HepG2 (cell line): Measurements from ENCODE around the gene NOXA1. TPM values are rescaled to one million over a fixed set of nuclear protein-coding genes. Genes with fewer than 3 reads are reported as not detected.

ENCODE experiments used
- ATAC-seq: fragments of 200-7000 bp; cut with Tn5 transposase; 3 replicates; pipeline ENCODE4 v1.9.1; 2020; ENCODE audit warnings: mild to moderate bottlenecking, moderate library complexity
- BruUV-seq: library from RNA; stranded (reverse); fragments of 400-500 nt; replicated peaks from 2 replicates; lab custom pipeline; 2021; lab: Mats Ljungman, UMichigan
- CTCF ChIA-PET: fragments of 300-600 bp; formaldehyde crosslinking; extraction: SDS; loops from one replicate; lab custom pipeline; 2021; ENCODE audit warnings: low total read pairs, inconsistent platforms, low intra/inter-chr PET ratio; lab: Yijun Ruan, JAX
- POLR2A ChIA-PET: fragments of 350-600 bp; sonication (Branson Sonifier 250); formaldehyde crosslinking; loops from one replicate; lab custom pipeline; 2020; ENCODE audit warnings: antibody characterized with exemption, inconsistent platforms; lab: Yijun Ruan, JAX
- DNase-seq: peaks from one replicate; pipeline ENCODE4 v3.0.0-alpha.2; 2015; ENCODE audit warnings: low spot score
- FAIRE-seq: peaks from 3 replicates; lab custom pipeline; 2011; peaks lifted over from hg19 to GRCh38; lab: Jason Lieb, UNC
- H2AFZ ChIP-seq: one replicate; pipeline ENCODE4 v1.6.1; 2011; ENCODE audit warnings: low read length, inconsistent platforms
- H3K27ac ChIP-seq: fragments of 300-600 bp; 3 replicates; pipeline ENCODE4 v1.8.0; 2011; ENCODE audit warnings: mixed run types, mild to moderate bottlenecking, mixed read lengths, low read length, inconsistent platforms; ENCODE audit not compliant: insufficient read depth; ENCODE audit errors: extremely low read length
- H3K27me3 ChIP-seq, 2 experiments: fragments of 200-600 bp in 1 of 2; 2 replicates in 1 of 2; 3 replicates in 1 of 2; pipeline versions ENCODE4 v1.6.0 to v1.8.0; 2011; ENCODE audit warnings: low read length in 2 of 2, mild to moderate bottlenecking in 2 of 2, moderate library complexity in 2 of 2, inconsistent platforms in 1 of 2; ENCODE audit not compliant: insufficient read depth in 2 of 2, control insufficient read depth in 1 of 2
- H3K36me3 ChIP-seq, 2 experiments: fragments of 200-600 bp in 1 of 2; replicated peaks in 1 of 2; 2 replicates in 1 of 2; 3 replicates in 1 of 2; pipeline versions ENCODE4 v1.5.1 to v1.8.0; 2011; ENCODE audit warnings: low read length in 2 of 2, inconsistent platforms in 1 of 2; ENCODE audit not compliant: insufficient read depth in 2 of 2, control insufficient read depth in 1 of 2
- H3K4me1 ChIP-seq: 2 replicates; pipeline ENCODE4 v1.5.1; 2012; ENCODE audit warnings: low read length, inconsistent platforms; ENCODE audit not compliant: insufficient read depth
- H3K4me2 ChIP-seq: 2 replicates; pipeline ENCODE4 v1.6.0; 2011; ENCODE audit warnings: low read depth, low read length, inconsistent platforms
- H3K4me3 ChIP-seq, 3 experiments: fragments of 200-600 bp in 1 of 3; sonication (generic), shearing (Covaris generic) in 1 of 3; replicated peaks in 1 of 3; 2 replicates each; pipeline ENCODE4 v1.5.1; 2011 to 2016; ENCODE audit warnings: low read length in 3 of 3, inconsistent platforms in 2 of 3, low read depth in 2 of 3, mild to moderate bottlenecking in 2 of 3, control low read depth in 1 of 3, mixed read lengths in 1 of 3; ENCODE audit not compliant: insufficient read depth in 1 of 3
- H3K79me2 ChIP-seq: one replicate; pipeline ENCODE4 v1.6.1; 2011; ENCODE audit warnings: low read length, inconsistent platforms; ENCODE audit not compliant: insufficient read depth
- H3K9ac ChIP-seq: 2 replicates; pipeline ENCODE4 v1.6.0; 2011; ENCODE audit warnings: mild to moderate bottlenecking, low read depth, low read length, inconsistent platforms; ENCODE audit not compliant: insufficient read depth
- H3K9me3 ChIP-seq: 2 replicates; pipeline ENCODE4 v1.5.1; 2012; ENCODE audit warnings: mild to moderate bottlenecking, low read length
- H4K20me1 ChIP-seq: 2 replicates; pipeline ENCODE4 v1.6.0; 2011; ENCODE audit warnings: inconsistent platforms, mild to moderate bottlenecking, low read length, moderate library complexity; ENCODE audit not compliant: insufficient read depth
- AGO1 ChIP-seq: fragments of 200-400 bp; formaldehyde crosslinking; IDR thresholded peaks from 2 replicates; pipeline ENCODE4 v1.6.1; 2017; ENCODE audit warnings: mild to moderate bottlenecking, low read depth, low read length, moderate library complexity; ENCODE audit not compliant: poor library complexity, severe bottlenecking
- AGO2 ChIP-seq: fragments of 200-400 bp; formaldehyde crosslinking; optimal IDR thresholded peaks from 2 replicates; pipeline ENCODE3; 2017; ENCODE audit warnings: mild to moderate bottlenecking, low read depth, low read length, moderate library complexity
- ARNT ChIP-seq: fragments of 450-650 bp; IDR thresholded peaks from 2 replicates; pipeline ENCODE4 v1.6.1; 2017
- EED ChIP-seq: sonication (generic); formaldehyde crosslinking; IDR thresholded peaks from 2 replicates; pipeline ENCODE4 v1.5.0; 2020; ENCODE audit warnings: mild to moderate bottlenecking, missing genetic modification reagents
- GATAD2A ChIP-seq: IDR thresholded peaks from 2 replicates; pipeline ENCODE4 v1.6.1; 2016
- HNRNPLL ChIP-seq: fragments of 200-400 bp; formaldehyde crosslinking; IDR thresholded peaks from 2 replicates; pipeline ENCODE4 v1.6.1; 2017; ENCODE audit warnings: mild to moderate bottlenecking, low read depth, low read length; ENCODE audit not compliant: poor library complexity, severe bottlenecking
- MAF1 ChIP-seq: sonication (generic); formaldehyde crosslinking; IDR thresholded peaks from 2 replicates; pipeline ENCODE4 v1.5.0; 2020; ENCODE audit warnings: missing genetic modification reagents, borderline replicate concordance
- MAX ChIP-seq: IDR thresholded peaks from 2 replicates; pipeline ENCODE4 v1.6.1; 2012; ENCODE audit warnings: inconsistent platforms
- MIXL1 ChIP-seq: IDR thresholded peaks from 2 replicates; pipeline ENCODE4 v1.6.1; 2016
- NRL ChIP-seq: sonication (generic); formaldehyde crosslinking; IDR thresholded peaks from 2 replicates; pipeline ENCODE4 v1.5.0; 2020; ENCODE audit warnings: missing genetic modification reagents, mild to moderate bottlenecking, moderate library complexity, borderline replicate concordance
- POLR2AphosphoS5 ChIP-seq: IDR thresholded peaks from 2 replicates; pipeline ENCODE4 v1.6.1; 2012; ENCODE audit warnings: low read depth, low read length
- RFX5 ChIP-seq: IDR thresholded peaks from 2 replicates; pipeline ENCODE4 v1.6.1; 2011; ENCODE audit warnings: low read depth, low read length, improper control_type of control experiment
- TRAFD1 ChIP-seq: sonication (generic); formaldehyde crosslinking; IDR thresholded peaks from 2 replicates; pipeline ENCODE4 v1.5.1; 2020; ENCODE audit warnings: missing genetic modification reagents, mild to moderate bottlenecking, borderline replicate concordance
- ZBTB42 ChIP-seq: sonication (generic); formaldehyde crosslinking; IDR thresholded peaks from 2 replicates; pipeline ENCODE4 v1.5.0; 2020; ENCODE audit warnings: mild to moderate bottlenecking, missing genetic modification reagents
- ZC3H13 ChIP-seq: sonication (generic); formaldehyde crosslinking; IDR thresholded peaks from 2 replicates; pipeline ENCODE4 v1.8.1; 2023; ENCODE audit warnings: mild to moderate bottlenecking, missing genetic modification reagents, moderate library complexity
- ZNF17 ChIP-seq: sonication (generic); formaldehyde crosslinking; IDR thresholded peaks from 2 replicates; pipeline ENCODE4 v1.5.0; 2020; ENCODE audit warnings: mild to moderate bottlenecking, missing genetic modification reagents
- ZNF232 ChIP-seq: sonication (generic); formaldehyde crosslinking; IDR thresholded peaks from 2 replicates; pipeline ENCODE4 v1.4.0; 2020; ENCODE audit warnings: missing genetic modification reagents, borderline replicate concordance
- ZSCAN20 ChIP-seq: sonication (generic); formaldehyde crosslinking; IDR thresholded peaks from 2 replicates; pipeline ENCODE4 v1.4.0; 2020; ENCODE audit warnings: missing genetic modification reagents, mild to moderate bottlenecking, borderline replicate concordance
- WGBS: methylation state at CpG from one replicate; pipeline ENCODE4 v1.1.6; 2017; ENCODE audit warnings: low lambda C conversion rate; 5-methylcytosine and 5-hydroxymethylcytosine counted together
- in situ Hi-C: cut with HindIII; loops from 2 replicates; pipeline ENCODE4 v1.10.0; 2017; ENCODE audit warnings: low pct_unique_long_range_greater_than_20kb; ENCODE audit not compliant: extremely low pct_ligation_motif_present
- intact Hi-C: fragments of 100-400 bp; cut with micrococcal nuclease; formaldehyde crosslinking; loops from one replicate; pipeline ENCODE4 v1.10.0; 2022; ENCODE audit not compliant: unreplicated experiment
- polyA plus RNA-seq, 8 experiments: library from polyadenylated mRNA; depleted of rRNA in 3 of 8; stranded (reverse) in 7 of 8; unstranded in 1 of 8; fragments of >200 nt; fragmentation: Illumina TruSeq in 4 of 8; extraction: Trizol in 4 of 8; gene quantifications; 2 replicates each; pipeline versions ENCODE4 v1.2.1 to v1.2.3, GENCODE V29; 2011 to 2016; ENCODE audit warnings: low read depth in 4 of 8, missing spikeins in 1 of 8, mixed read lengths in 1 of 8; ENCODE audit not compliant: insufficient read depth in 1 of 8
- total RNA-seq, 5 experiments: library from RNA; depleted of rRNA; stranded (reverse); fragments of >200 nt; fragmentation: Illumina TruSeq; extraction: Trizol; gene quantifications; 2 replicates each; pipeline ENCODE4 v1.2.3, GENCODE V29; 2016; ENCODE audit warnings: low read depth in 1 of 5

NOXA1 gene
- total and polyA plus RNA-seq, 2 of the 13 experiments (the other 11 are each of a cell fraction or from before 2014, with no cell fraction given): 0.78 to 1.2 TPM

- no peak overlapping the region for H3K27ac ChIP-seq
- CTCF ChIA-PET: no interaction called here
- no peaks in the 10 kb centered on the region for H3K36me3 ChIP-seq
- BruUV-seq: no TSS peak
- H3K4me3 ChIP-seq: no peak overlapping the region
- TF ChIP-seq ARNT (no peak), HNRNPLL (peak; percentile 6), AGO1 (peak; percentile 21), AGO2 (peak; percentile 30), MAX (0 out of 2 replicates have a peak, but pooled peaks have one; percentile 5)
- DNase-seq (no peak), ATAC-seq (no peak), FAIRE-seq (no peak)
- 69% methylated on average over 4 of the region's 27 CpGs for WGBS
- H2AFZ ChIP-seq: no peak overlapping the region
- H3K27me3 ChIP-seq: peaks cover 0 to 4% of the 10 kb centered on the region in 2 experiments; a peak in 1 of 5 replicates
- intact Hi-C loops: no loop called here
- H3K79me2 ChIP-seq: no peaks in the 10 kb centered on the region
- H3K9me3 ChIP-seq: no peaks in the 10 kb centered on the region
- no peaks in the 10 kb centered on the region for H4K20me1 ChIP-seq
- H3K4me1 ChIP-seq: peaks cover 10% of the 10 kb centered on the region
- POLR2A ChIA-PET: interaction anchor here (1.9 kb wide), 2 partner anchors 10 to 11 kb away, joined by 6 to 7 read pairs; partner anchors contain the start of gene ENTPD8
- H3K9ac ChIP-seq: no peak overlapping the region
- H3K4me2 ChIP-seq: no peak overlapping the region
- in situ Hi-C loops: no loop called here
These were observed 7.7 kb downstream of the NOXA1 start for GRCh38 chr9:137430723-137431415.

- Histone ChIP-seq H3K36me3 (no peaks in the 10 kb centered on the region), H3K79me2 (no peaks in the 10 kb centered on the region), H3K27me3 (peaks cover under 1 to 6% of the 10 kb centered on the region in 2 experiments; a peak in 3 of 5 replicates), H3K27ac (no peak overlapping the region), H4K20me1 (no peaks in the 10 kb centered on the region), H2AFZ (no peak overlapping the region), H3K4me2 (no peak overlapping the region), H3K9ac (no peak overlapping the region), H3K4me3 (no peak overlapping the region), H3K9me3 (no peaks in the 10 kb centered on the region), H3K4me1 (peaks cover 16% of the 10 kb centered on the region)
- 75% methylated on average over 7 of the region's 21 CpGs for WGBS
- BruUV-seq: no TSS peak
- intact Hi-C loops: no loop called here
- in situ Hi-C loops: no loop called here
- POLR2A ChIA-PET: interaction anchor here (1.9 kb wide), 1 partner anchor 10 kb away, joined by 7 read pairs; the partner anchor contains the start of gene ENTPD8
- no peak for DNase-seq
- ATAC-seq: no peak
- FAIRE-seq: no peak
- CTCF ChIA-PET: no interaction called here
- no peak for TF ChIP-seq ZSCAN20
- TF ChIP-seq GATAD2A (CRISPR knock-in tag): no peak
- TF ChIP-seq TRAFD1 (CRISPR knock-in tag): no peak
- TF ChIP-seq RFX5: no peak
- no peak for TF ChIP-seq ZNF232 (CRISPR knock-in tag)
- no peak for TF ChIP-seq MIXL1 (CRISPR knock-in tag)
- TF ChIP-seq NRL (CRISPR knock-in tag): no peak
- no peak for TF ChIP-seq ZBTB42 (CRISPR knock-in tag)
- no peak for TF ChIP-seq MAF1 (CRISPR knock-in tag)
- no peak for TF ChIP-seq ZNF17 (CRISPR knock-in tag)
- no peak for TF ChIP-seq POLR2AphosphoS5
- TF ChIP-seq EED (CRISPR knock-in tag): no peak
- TF ChIP-seq ZC3H13 (CRISPR knock-in tag): no peak
These were observed 8.3 kb downstream of the NOXA1 start for GRCh38 chr9:137431416-137431931.
